GM10266 (cell line): ENCODE results near the gene QTRT2.
A peak's percentile ranks its signal among the peaks of the same experiment; 100 is the strongest.

ENCODE experiments used
- DNase-seq: peaks from one replicate; pipeline ENCODE4 v3.0.0; 2012; ENCODE audit errors: extremely low spot score
- CTCF ChIP-seq: IDR thresholded peaks from 2 replicates; pipeline ENCODE4 v1.5.1; 2012; ENCODE audit warnings: mild to moderate bottlenecking, low read depth; ENCODE audit not compliant: control insufficient read depth, insufficient read depth; ENCODE audit errors: missing control alignments

The QTRT2 gene

GRCh38 chr3:114056130-114057010, at the start of gene QTRT2, which contains the start of gene CCDC191:
Gene QTRT2, plus strand, starts transcription at chr3:114056737. Its CDS starts 8,521 bp downstream, at chr3:114065258.
Gene CCDC191, minus strand, starts transcription at chr3:114056526. Its CDS starts 60 bp downstream, at chr3:114056466.
- peak; percentile 88 for DNase-seq
- no peak for TF ChIP-seq CTCF

DNA sequence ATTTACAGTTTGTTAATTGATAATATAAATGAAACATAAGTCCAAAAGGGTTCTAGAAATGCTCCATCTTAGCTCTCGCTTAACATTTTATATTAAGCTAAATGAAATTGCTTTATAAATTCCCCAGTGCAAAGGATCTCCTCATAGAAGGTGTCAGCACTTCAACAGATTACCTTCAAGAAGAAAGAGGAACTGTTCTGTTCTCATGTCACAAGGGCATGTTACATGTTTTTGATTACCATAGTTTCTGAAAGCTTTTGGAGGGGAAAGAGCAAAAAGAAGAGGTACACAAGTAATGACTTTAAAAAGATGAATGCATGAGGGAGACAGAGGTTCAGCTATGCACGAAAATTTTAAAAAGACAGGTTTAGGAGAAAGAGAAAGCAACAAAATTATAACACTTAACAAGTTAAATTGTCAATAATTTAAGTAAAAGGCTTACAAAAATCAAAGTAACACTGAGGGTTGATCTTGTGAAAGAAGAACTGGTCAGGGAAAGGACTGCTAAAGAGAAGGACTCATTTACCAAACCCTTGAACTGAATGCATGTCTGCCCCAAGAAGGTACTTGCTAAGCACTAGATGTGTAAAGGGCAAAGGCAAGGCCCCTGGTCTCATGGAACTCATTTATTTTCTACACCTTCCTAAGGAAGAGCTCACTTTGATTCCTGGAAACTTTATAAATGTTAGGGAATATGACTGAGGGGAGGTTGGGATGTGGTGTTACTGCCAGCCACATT, 45.3 kb upstream of the QTRT2 start:
- TF ChIP-seq CTCF = no peak

GRCh38 chr3:114014211-114014610, 42.3 kb upstream of the QTRT2 start:
- no peak for TF ChIP-seq CTCF
- DNase-seq = no peak

More for the DNA sequence above, 45.3 kb upstream of the QTRT2 start:
- peak; percentile 16 for DNase-seq

DNA sequence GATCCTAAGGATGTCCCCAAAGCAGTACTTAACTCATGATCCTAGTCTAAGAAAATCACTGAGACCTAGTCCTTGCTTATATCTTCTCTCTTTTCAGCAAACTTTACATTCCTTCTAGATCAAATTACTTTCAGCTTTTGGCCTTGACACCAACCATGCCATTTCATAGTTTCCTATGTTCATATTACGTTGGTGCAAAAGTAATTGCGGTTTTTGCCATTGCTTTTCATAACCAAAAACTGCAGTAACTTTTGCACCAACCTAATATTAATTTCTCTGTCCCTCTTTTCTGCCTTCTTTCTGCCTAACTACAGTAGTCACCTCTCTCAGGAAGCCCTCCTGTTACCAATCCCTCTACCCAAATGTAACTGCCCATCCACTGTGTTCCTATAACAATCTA, 37.1 kb upstream of the QTRT2 start:
- no peak for TF ChIP-seq CTCF
- DNase-seq = no peak

DNA sequence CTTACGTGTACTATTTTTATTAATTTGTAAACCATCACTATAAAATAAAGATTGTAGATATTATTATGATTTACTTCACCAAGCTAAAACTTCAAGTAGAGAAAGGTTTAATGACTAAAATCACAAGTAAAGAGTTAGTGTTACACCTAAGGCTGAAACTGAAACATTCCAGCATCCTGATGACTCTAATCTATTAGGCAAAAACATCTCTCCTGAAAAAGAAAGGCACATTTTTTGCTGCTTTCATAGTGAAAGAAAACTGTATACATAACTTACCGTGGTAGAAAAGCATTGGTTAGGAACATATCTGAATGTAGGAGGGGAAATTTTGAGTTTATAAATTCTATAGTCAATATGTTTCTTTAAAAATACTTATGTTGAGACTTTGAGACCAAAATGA, 35.6 kb upstream of the QTRT2 start:
- DNase-seq = no peak
- TF ChIP-seq CTCF = no peak

DNA sequence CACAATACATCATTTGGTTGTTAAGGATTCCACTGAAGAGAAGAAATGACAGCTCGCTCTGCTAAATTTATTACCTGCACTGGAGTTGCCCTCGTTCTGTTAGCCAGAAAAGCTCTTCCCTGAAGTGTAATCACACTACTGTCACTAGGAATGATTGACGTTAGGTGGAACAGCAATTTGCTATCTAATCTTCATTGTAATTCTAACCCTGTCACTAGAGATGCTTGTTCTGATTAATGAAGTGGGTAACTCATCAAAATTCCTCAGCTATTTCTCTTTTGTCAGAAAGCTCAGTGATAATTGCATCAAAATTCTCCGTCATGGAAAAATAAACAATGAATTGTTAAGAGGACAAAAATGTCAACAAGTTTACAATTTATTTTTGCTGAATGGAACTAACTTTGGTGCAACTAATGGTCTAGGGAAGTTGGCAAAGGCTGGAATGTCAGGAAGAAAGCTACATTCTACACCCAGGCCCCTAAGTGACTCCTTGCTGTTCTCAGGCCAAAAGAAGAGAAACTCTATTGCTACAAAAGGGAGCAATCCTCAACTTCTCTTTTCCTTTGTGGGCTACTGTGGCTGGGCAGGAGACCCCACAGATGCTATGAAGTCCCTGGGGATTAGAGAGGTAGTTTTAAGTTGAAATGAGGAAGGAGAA, 34.3 kb upstream of the QTRT2 start:
- no peak for TF ChIP-seq CTCF
- no peak for DNase-seq
